Parathyroid adenoma (tissue), 2 donors: ENCODE results near the gene KLF7.
"Not testable (repeated sequence)": the region's sequence is repeated elsewhere in the genome, so short reads cannot be mapped to it uniquely, and the experiment has no call there.

Experiments
- H2AFZ ChIP-seq: fragments of 300-600 bp; sonication (generic); one replicate; pipeline ENCODE4 v1.7.0; 2017; ENCODE audit warnings: antibody characterized with exemption, mild to moderate bottlenecking
- H3K27ac ChIP-seq: fragments of 300-600 bp; sonication (generic); one replicate; pipeline ENCODE4 v1.7.0; 2017
- H3K27me3 ChIP-seq: fragments of 300-600 bp; sonication (generic); one replicate; pipeline ENCODE4 v1.7.0; 2017; ENCODE audit warnings: low read length; ENCODE audit not compliant: control insufficient read depth, insufficient read depth
- H3K36me3 ChIP-seq: fragments of 300-600 bp; sonication (generic); one replicate; pipeline ENCODE4 v1.7.0; 2017; ENCODE audit warnings: low read length; ENCODE audit not compliant: control insufficient read depth, insufficient read depth
- H3K4me1 ChIP-seq: fragments of 300-600 bp; sonication (generic); one replicate; pipeline ENCODE4 v1.7.0; 2017; ENCODE audit warnings: control low read depth
- H3K4me2 ChIP-seq: fragments of 300-600 bp; sonication (generic); one replicate; pipeline ENCODE4 v1.7.0; 2017; ENCODE audit warnings: low read length
- H3K4me3 ChIP-seq: fragments of 300-600 bp; sonication (generic); one replicate; pipeline ENCODE4 v1.7.0; 2017; ENCODE audit warnings: low read depth, low read length
- H3K79me2 ChIP-seq: fragments of 300-600 bp; sonication (generic); one replicate; pipeline ENCODE4 v1.7.0; 2017; ENCODE audit warnings: control low read depth
- H3K9ac ChIP-seq: fragments of 300-600 bp; sonication (generic); one replicate; pipeline ENCODE4 v1.7.0; 2017; ENCODE audit warnings: mild to moderate bottlenecking
- H3K9me3 ChIP-seq: fragments of 300-600 bp; sonication (generic); one replicate; pipeline ENCODE4 v1.7.0; 2017; ENCODE audit warnings: low read length; ENCODE audit not compliant: control insufficient read depth
- TF ChIP-seq, protein P1 (sequence below): fragments of 300-600 bp; sonication (generic); IDR thresholded peaks from one replicate; pipeline ENCODE4 v1.7.0; 2017; ENCODE audit warnings: antibody characterized with exemption, mild to moderate bottlenecking
- donor health status: primary hyperparathyroidism.

Gene KLF7

DNA sequence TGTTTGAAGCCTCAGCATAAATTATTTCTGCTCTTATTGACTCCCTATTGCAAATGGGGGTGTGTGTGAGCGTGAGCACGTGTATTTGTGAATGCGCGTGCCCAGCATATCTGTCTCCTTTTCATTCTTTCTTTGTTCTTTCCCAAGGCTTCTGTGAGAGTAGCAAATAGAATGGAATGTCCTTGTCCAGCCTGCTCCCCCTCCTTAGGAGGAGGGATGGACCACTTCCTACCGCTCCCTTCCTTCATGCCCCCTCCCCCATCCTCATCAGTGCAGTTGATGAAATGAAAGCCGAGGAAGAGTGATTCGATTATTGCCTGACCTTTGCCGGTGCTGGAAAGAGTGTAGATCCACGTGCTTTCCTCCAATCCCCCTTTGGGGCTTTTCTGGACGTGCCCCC lies 124.5 kb downstream of the KLF7 start:
- Histone ChIP-seq H3K4me2 (no peak overlapping the region), H3K9ac (no peak overlapping the region), H3K36me3 (no peaks in the 10 kb centered on the region), H3K4me3 (no peak overlapping the region), H3K27me3 (no peaks in the 10 kb centered on the region), H3K27ac (no peak overlapping the region), H3K9me3 (no peaks in the 10 kb centered on the region), H2AFZ (no peak overlapping the region), H3K4me1 (no peaks in the 10 kb centered on the region), H3K79me2 (no peaks in the 10 kb centered on the region)
- TF ChIP-seq, protein P1, sequence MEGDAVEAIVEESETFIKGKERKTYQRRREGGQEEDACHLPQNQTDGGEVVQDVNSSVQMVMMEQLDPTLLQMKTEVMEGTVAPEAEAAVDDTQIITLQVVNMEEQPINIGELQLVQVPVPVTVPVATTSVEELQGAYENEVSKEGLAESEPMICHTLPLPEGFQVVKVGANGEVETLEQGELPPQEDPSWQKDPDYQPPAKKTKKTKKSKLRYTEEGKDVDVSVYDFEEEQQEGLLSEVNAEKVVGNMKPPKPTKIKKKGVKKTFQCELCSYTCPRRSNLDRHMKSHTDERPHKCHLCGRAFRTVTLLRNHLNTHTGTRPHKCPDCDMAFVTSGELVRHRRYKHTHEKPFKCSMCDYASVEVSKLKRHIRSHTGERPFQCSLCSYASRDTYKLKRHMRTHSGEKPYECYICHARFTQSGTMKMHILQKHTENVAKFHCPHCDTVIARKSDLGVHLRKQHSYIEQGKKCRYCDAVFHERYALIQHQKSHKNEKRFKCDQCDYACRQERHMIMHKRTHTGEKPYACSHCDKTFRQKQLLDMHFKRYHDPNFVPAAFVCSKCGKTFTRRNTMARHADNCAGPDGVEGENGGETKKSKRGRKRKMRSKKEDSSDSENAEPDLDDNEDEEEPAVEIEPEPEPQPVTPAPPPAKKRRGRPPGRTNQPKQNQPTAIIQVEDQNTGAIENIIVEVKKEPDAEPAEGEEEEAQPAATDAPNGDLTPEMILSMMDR: no peak

- TF ChIP-seq, protein P1: no peak
- Histone ChIP-seq H2AFZ (no peak overlapping the region), H3K36me3 (no peaks in the 10 kb centered on the region), H3K4me2 (no peak overlapping the region), H3K4me1 (no peaks in the 10 kb centered on the region), H3K4me3 (no peak overlapping the region), H3K27me3 (no peaks in the 10 kb centered on the region), H3K27ac (no peak overlapping the region), H3K9ac (no peak overlapping the region), H3K79me2 (no peaks in the 10 kb centered on the region), H3K9me3 (no peaks in the 10 kb centered on the region)
Observed at GRCh38 chr2:207040696-207041095, 125.1 kb downstream of the KLF7 start.

DNA sequence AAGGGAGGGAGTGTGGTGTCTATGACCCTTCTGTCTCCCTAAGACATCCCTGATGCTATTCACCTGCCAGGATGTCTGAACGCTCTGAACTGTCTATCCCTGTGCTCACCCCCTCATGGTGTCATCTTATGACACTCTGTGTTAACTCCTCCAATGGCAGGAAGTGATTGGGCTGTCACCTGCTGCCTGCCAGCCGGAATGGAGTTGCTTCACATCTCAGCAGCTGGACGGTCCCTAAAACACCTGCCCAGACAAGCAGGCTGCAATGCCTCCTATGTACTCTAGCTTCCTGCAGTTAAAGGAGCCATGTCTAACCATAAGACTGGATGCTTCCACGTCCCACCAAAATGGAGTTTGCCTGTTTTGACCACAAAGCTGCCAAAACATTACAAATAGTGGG lies 126.5 kb downstream of the KLF7 start:
- TF ChIP-seq, protein P1: no peak
- Histone ChIP-seq H3K4me2 (no peak overlapping the region), H3K4me1 (no peaks in the 10 kb centered on the region), H3K4me3 (no peak overlapping the region), H2AFZ (no peak overlapping the region), H3K36me3 (no peaks in the 10 kb centered on the region), H3K79me2 (no peaks in the 10 kb centered on the region), H3K9ac (no peak overlapping the region), H3K9me3 (no peaks in the 10 kb centered on the region), H3K27ac (no peak overlapping the region), H3K27me3 (no peaks in the 10 kb centered on the region)

GRCh38 chr2:207038299-207038698 lies 127.4 kb downstream of the KLF7 start:
- Histone ChIP-seq H3K36me3 (no peaks in the 10 kb centered on the region), H3K79me2 (no peaks in the 10 kb centered on the region), H3K27me3 (no peaks in the 10 kb centered on the region), H3K27ac (no peak overlapping the region), H3K9ac (no peak overlapping the region), H3K4me2 (no peak overlapping the region), H3K4me3 (no peak overlapping the region), H3K9me3 (no peaks in the 10 kb centered on the region), H2AFZ (no peak overlapping the region), H3K4me1 (no peaks in the 10 kb centered on the region)
- TF ChIP-seq, protein P1: no peak

DNA sequence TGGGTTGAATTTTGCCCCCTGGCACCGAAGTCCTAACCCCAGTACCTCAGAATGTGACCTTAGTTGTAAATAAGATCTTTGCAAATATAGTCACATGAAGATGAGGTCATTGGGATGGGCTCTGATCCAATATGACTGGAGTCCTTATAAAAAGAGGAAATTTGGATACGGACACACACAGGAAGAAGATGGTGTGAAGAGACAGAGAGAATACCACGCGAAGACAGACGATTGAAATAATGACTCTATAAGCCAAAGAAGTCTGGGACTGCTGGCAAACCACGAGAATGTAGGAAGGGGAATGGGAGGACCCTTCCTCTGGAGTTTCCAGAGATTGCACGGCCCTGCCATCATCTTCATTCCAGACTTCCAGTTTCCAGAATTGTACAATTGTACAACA lies 127.9 kb downstream of the KLF7 start:
- Histone ChIP-seq H3K27ac (no peak overlapping the region), H3K27me3 (no peaks in the 10 kb centered on the region), H3K4me1 (no peaks in the 10 kb centered on the region), H3K4me2 (no peak overlapping the region), H3K4me3 (no peak overlapping the region), H3K79me2 (no peaks in the 10 kb centered on the region), H3K9me3 (no peaks in the 10 kb centered on the region), H3K9ac (no peak overlapping the region), H2AFZ (no peak overlapping the region), H3K36me3 (no peaks in the 10 kb centered on the region)
- TF ChIP-seq, protein P1: no peak

GRCh38 chr2:207037023-207037422 lies 128.7 kb downstream of the KLF7 start:
- not testable (repeated sequence) for H3K4me3 ChIP-seq, H2AFZ ChIP-seq, H3K27me3 ChIP-seq, H3K4me2 ChIP-seq, H3K27ac ChIP-seq, H3K36me3 ChIP-seq, H3K9me3 ChIP-seq, H3K9ac ChIP-seq, H3K4me1 ChIP-seq, H3K79me2 ChIP-seq
